Activated T-helper 1 cell treated with anti-CD3 and anti-CD28 coated beads, Interleukin-12 subunit alpha, Interleukin-12 subunit beta, Interleukin-2, Interleukin-4 antibody, amounts not matched to agents 30 ng/mL and 10 ng/mL and 1 ng/mL, durations not matched to agents 14 hours and 24 hours and 36 hours (primary cell): ENCODE data around the gene NIF3L1. TPM values are rescaled to one million over a fixed set of nuclear protein-coding genes. Genes with fewer than 3 reads are reported as not detected.

ENCODE experiments used
- DNase-seq: peaks from one replicate; pipeline ENCODE4 v3.0.0; 2021; ENCODE audit warnings: low spot score
- H3K27ac Mint-ChIP-seq: one replicate; pipeline ENCODE4 v1.8.0; 2021; ENCODE audit warnings: mild to moderate bottlenecking, mixed read lengths
- H3K27me3 Mint-ChIP-seq: one replicate; pipeline ENCODE4 v1.8.0; 2022; ENCODE audit warnings: mild to moderate bottlenecking, moderate library complexity, mixed read lengths; ENCODE audit not compliant: insufficient read depth
- H3K36me3 Mint-ChIP-seq: one replicate; pipeline ENCODE4 v1.8.0; 2021; ENCODE audit warnings: low read depth, mixed read lengths
- H3K4me1 Mint-ChIP-seq: one replicate; pipeline ENCODE4 v1.8.0; 2021; ENCODE audit warnings: low read depth, mixed read lengths
- H3K4me3 Mint-ChIP-seq: one replicate; pipeline ENCODE4 v1.8.0; 2021; ENCODE audit warnings: mild to moderate bottlenecking, moderate library complexity, mixed read lengths
- H3K9me3 Mint-ChIP-seq: one replicate; pipeline ENCODE4 v1.8.0; 2021; ENCODE audit warnings: mixed read lengths
- intact Hi-C: fragments of 100-400 bp; cut with micrococcal nuclease; formaldehyde crosslinking; loops from one replicate; pipeline ENCODE4 v1.15.1; 2024
- total RNA-seq: library from RNA; stranded (reverse); gene quantifications from 2 replicates; pipeline ENCODE4 v1.2.3, GENCODE V29; 2022

Gene NIF3L1
- 26.6 and 27.3 TPM in 2 replicates for total RNA-seq

GRCh38 chr2:200888704-200889625 lies at the start of gene NIF3L1, which contains the start of gene PPIL3:
TSS of gene NIF3L1 (plus strand) at chr2:200889371. CDS start at chr2:200891944, 2,573 bp downstream.
TSS of gene PPIL3 (minus strand) at chr2:200889077. CDS start at chr2:200887615, 1,462 bp downstream.
- no peaks in the 10 kb centered on the region for H3K9me3 Mint-ChIP-seq
- H3K27me3 Mint-ChIP-seq, result no peaks in the 10 kb centered on the region
- peaks cover 54% of the 10 kb centered on the region for H3K4me1 Mint-ChIP-seq
- peak within 1 kb of the TSS; percentile 97 for H3K4me3 Mint-ChIP-seq
- peak; percentile 96 for DNase-seq
- intact Hi-C loops, result loop anchor here (1.0 to 5.0 kb wide), 15 partner anchors 12 to 1348 kb away; partner anchors contain the start of genes ALS2, BZW1, CFLAR and CLK1
- peaks cover 27% of the 10 kb centered on the region for H3K36me3 Mint-ChIP-seq
- H3K27ac Mint-ChIP-seq, result peak within 1 kb of the TSS; percentile 99

GRCh38 chr2:200839513-200839912 lies 49.7 kb upstream of the NIF3L1 start:
- Mint-ChIP-seq H3K4me3 (no peak overlapping the region), H3K9me3 (peaks cover 15% of the 10 kb centered on the region), H3K4me1 (no peaks in the 10 kb centered on the region), H3K27me3 (no peaks in the 10 kb centered on the region), H3K27ac (no peak overlapping the region), H3K36me3 (no peaks in the 10 kb centered on the region)
- intact Hi-C loops, result no loop called here
- DNase-seq, result no peak

- intact Hi-C loops, result no loop called here
These were observed 44.9 kb upstream of the NIF3L1 start for GRCh38 chr2:200843993-200844948.

GRCh38 chr2:200845194-200845593 lies 44.0 kb upstream of the NIF3L1 start:
- no peaks in the 10 kb centered on the region for H3K4me1 Mint-ChIP-seq
- no peaks in the 10 kb centered on the region for H3K9me3 Mint-ChIP-seq
- no peak overlapping the region for H3K4me3 Mint-ChIP-seq
- no peaks in the 10 kb centered on the region for H3K27me3 Mint-ChIP-seq
- intact Hi-C loops, result no loop called here
- H3K27ac Mint-ChIP-seq, result no peak overlapping the region
- no peak for DNase-seq
- peaks cover under 1% of the 10 kb centered on the region for H3K36me3 Mint-ChIP-seq

More at GRCh38 chr2:200843993-200844948, 44.9 kb upstream of the NIF3L1 start:
- no peaks in the 10 kb centered on the region for H3K4me1 Mint-ChIP-seq
- H3K4me3 Mint-ChIP-seq, result no peak overlapping the region
- no peak overlapping the region for H3K27ac Mint-ChIP-seq
- H3K27me3 Mint-ChIP-seq, result no peaks in the 10 kb centered on the region
- DNase-seq, result no peak
- no peaks in the 10 kb centered on the region for H3K36me3 Mint-ChIP-seq
- H3K9me3 Mint-ChIP-seq, result no peaks in the 10 kb centered on the region

- Mint-ChIP-seq H3K4me1 (no peaks in the 10 kb centered on the region), H3K27ac (no peak overlapping the region), H3K9me3 (no peaks in the 10 kb centered on the region), H3K4me3 (no peak overlapping the region), H3K27me3 (no peaks in the 10 kb centered on the region), H3K36me3 (peaks cover 5% of the 10 kb centered on the region)
- DNase-seq, result no peak
- intact Hi-C loops, result no loop called here
These were observed 43.4 kb upstream of the NIF3L1 start for GRCh38 chr2:200845669-200846325.

- peaks cover 15% of the 10 kb centered on the region for H3K36me3 Mint-ChIP-seq
- no peak for DNase-seq
- no peaks in the 10 kb centered on the region for H3K27me3 Mint-ChIP-seq
- H3K4me3 Mint-ChIP-seq, result no peak overlapping the region
- H3K4me1 Mint-ChIP-seq, result no peaks in the 10 kb centered on the region
- no peak overlapping the region for H3K27ac Mint-ChIP-seq
- intact Hi-C loops, result no loop called here
- H3K9me3 Mint-ChIP-seq, result no peaks in the 10 kb centered on the region
These were observed 41.9 kb upstream of the NIF3L1 start for GRCh38 chr2:200847269-200847668.

- H3K27ac Mint-ChIP-seq, result no peak overlapping the region
- H3K27me3 Mint-ChIP-seq, result no peaks in the 10 kb centered on the region
- H3K9me3 Mint-ChIP-seq, result no peaks in the 10 kb centered on the region
- no peak for DNase-seq
- H3K4me1 Mint-ChIP-seq, result no peaks in the 10 kb centered on the region
- H3K4me3 Mint-ChIP-seq, result no peak overlapping the region
- H3K36me3 Mint-ChIP-seq, result peaks cover 22% of the 10 kb centered on the region
- intact Hi-C loops, result no loop called here
These were observed 41.2 kb upstream of the NIF3L1 start for GRCh38 chr2:200847939-200848338.

- Mint-ChIP-seq H3K36me3 (peaks cover 36% of the 10 kb centered on the region), H3K4me3 (no peak overlapping the region), H3K4me1 (no peaks in the 10 kb centered on the region), H3K27me3 (no peaks in the 10 kb centered on the region), H3K9me3 (no peaks in the 10 kb centered on the region), H3K27ac (no peak overlapping the region)
- intact Hi-C loops, result no loop called here
- DNase-seq, result no peak
These were observed 38.5 kb upstream of the NIF3L1 start for GRCh38 chr2:200850512-200851256.

GRCh38 chr2:200851398-200852248 lies 37.5 kb upstream of the NIF3L1 start:
- intact Hi-C loops, result no loop called here
- Mint-ChIP-seq H3K36me3 (peaks cover 41% of the 10 kb centered on the region), H3K27ac (no peak overlapping the region), H3K4me3 (no peak overlapping the region), H3K27me3 (no peaks in the 10 kb centered on the region), H3K9me3 (no peaks in the 10 kb centered on the region), H3K4me1 (peaks cover 4% of the 10 kb centered on the region)
- DNase-seq, result no peak

GRCh38 chr2:200852605-200853004 lies 36.6 kb upstream of the NIF3L1 start:
- H3K36me3 Mint-ChIP-seq, result peaks cover 50% of the 10 kb centered on the region
- no peak overlapping the region for H3K27ac Mint-ChIP-seq
- no peaks in the 10 kb centered on the region for H3K27me3 Mint-ChIP-seq
- H3K9me3 Mint-ChIP-seq, result no peaks in the 10 kb centered on the region
- no peak overlapping the region for H3K4me3 Mint-ChIP-seq
- H3K4me1 Mint-ChIP-seq, result peaks cover 10% of the 10 kb centered on the region
- intact Hi-C loops, result no loop called here
- no peak for DNase-seq

GRCh38 chr2:200856806-200857205 lies 32.4 kb upstream of the NIF3L1 start:
- no peak for DNase-seq
- Mint-ChIP-seq H3K27me3 (no peaks in the 10 kb centered on the region), H3K27ac (no peak overlapping the region), H3K36me3 (peaks cover 69% of the 10 kb centered on the region), H3K9me3 (no peaks in the 10 kb centered on the region), H3K4me3 (no peak overlapping the region), H3K4me1 (peaks cover 51% of the 10 kb centered on the region)
- intact Hi-C loops, result no loop called here
